Parathyroid adenoma (tissue), 2 donors: ENCODE measurements around the gene FARS2.

Experiments used
- H2AFZ ChIP-seq: fragments of 300-600 bp; sonication (generic); one replicate; pipeline ENCODE4 v1.7.0; 2017; ENCODE audit warnings: antibody characterized with exemption, mild to moderate bottlenecking
- H3K27ac ChIP-seq: fragments of 300-600 bp; sonication (generic); one replicate; pipeline ENCODE4 v1.7.0; 2017
- H3K27me3 ChIP-seq: fragments of 300-600 bp; sonication (generic); one replicate; pipeline ENCODE4 v1.7.0; 2017; ENCODE audit warnings: low read length; ENCODE audit not compliant: control insufficient read depth, insufficient read depth
- H3K36me3 ChIP-seq: fragments of 300-600 bp; sonication (generic); one replicate; pipeline ENCODE4 v1.7.0; 2017; ENCODE audit warnings: low read length; ENCODE audit not compliant: control insufficient read depth, insufficient read depth
- H3K4me1 ChIP-seq: fragments of 300-600 bp; sonication (generic); one replicate; pipeline ENCODE4 v1.7.0; 2017; ENCODE audit warnings: control low read depth
- H3K4me2 ChIP-seq: fragments of 300-600 bp; sonication (generic); one replicate; pipeline ENCODE4 v1.7.0; 2017; ENCODE audit warnings: low read length
- H3K4me3 ChIP-seq: fragments of 300-600 bp; sonication (generic); one replicate; pipeline ENCODE4 v1.7.0; 2017; ENCODE audit warnings: low read depth, low read length
- H3K79me2 ChIP-seq: fragments of 300-600 bp; sonication (generic); one replicate; pipeline ENCODE4 v1.7.0; 2017; ENCODE audit warnings: control low read depth
- H3K9ac ChIP-seq: fragments of 300-600 bp; sonication (generic); one replicate; pipeline ENCODE4 v1.7.0; 2017; ENCODE audit warnings: mild to moderate bottlenecking
- H3K9me3 ChIP-seq: fragments of 300-600 bp; sonication (generic); one replicate; pipeline ENCODE4 v1.7.0; 2017; ENCODE audit warnings: low read length; ENCODE audit not compliant: control insufficient read depth
- TF ChIP-seq, protein P1 (sequence below): fragments of 300-600 bp; sonication (generic); IDR thresholded peaks from one replicate; pipeline ENCODE4 v1.7.0; 2017; ENCODE audit warnings: antibody characterized with exemption, mild to moderate bottlenecking
- donor health status: primary hyperparathyroidism.

FARS2 gene

DNA sequence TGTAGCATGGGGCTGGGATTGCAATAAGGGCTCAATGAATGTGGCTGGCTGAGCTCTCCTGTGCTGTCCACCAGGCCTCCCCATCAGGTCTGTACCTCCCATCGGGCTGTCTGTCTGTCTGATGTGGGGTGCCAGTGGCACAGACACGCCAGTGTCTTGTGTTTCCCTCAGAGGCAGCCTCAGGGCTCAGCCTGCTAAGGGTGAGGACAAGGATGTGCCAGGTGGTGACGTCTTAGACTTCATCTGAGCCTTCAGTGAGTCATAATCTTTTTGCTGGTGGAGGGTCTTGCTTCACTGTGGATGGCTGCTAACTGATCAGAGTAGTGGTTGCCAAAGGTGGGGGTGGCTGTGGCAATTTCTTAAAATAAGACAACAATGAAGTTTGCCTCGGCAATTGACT, 550.7 kb downstream of the FARS2 start:
- H3K9ac ChIP-seq = no peak overlapping the region
- no peak overlapping the region for H3K4me2 ChIP-seq
- H3K4me1 ChIP-seq = no peaks in the 10 kb centered on the region
- no peaks in the 10 kb centered on the region for H3K79me2 ChIP-seq
- no peak overlapping the region for H3K4me3 ChIP-seq
- TF ChIP-seq, protein P1, sequence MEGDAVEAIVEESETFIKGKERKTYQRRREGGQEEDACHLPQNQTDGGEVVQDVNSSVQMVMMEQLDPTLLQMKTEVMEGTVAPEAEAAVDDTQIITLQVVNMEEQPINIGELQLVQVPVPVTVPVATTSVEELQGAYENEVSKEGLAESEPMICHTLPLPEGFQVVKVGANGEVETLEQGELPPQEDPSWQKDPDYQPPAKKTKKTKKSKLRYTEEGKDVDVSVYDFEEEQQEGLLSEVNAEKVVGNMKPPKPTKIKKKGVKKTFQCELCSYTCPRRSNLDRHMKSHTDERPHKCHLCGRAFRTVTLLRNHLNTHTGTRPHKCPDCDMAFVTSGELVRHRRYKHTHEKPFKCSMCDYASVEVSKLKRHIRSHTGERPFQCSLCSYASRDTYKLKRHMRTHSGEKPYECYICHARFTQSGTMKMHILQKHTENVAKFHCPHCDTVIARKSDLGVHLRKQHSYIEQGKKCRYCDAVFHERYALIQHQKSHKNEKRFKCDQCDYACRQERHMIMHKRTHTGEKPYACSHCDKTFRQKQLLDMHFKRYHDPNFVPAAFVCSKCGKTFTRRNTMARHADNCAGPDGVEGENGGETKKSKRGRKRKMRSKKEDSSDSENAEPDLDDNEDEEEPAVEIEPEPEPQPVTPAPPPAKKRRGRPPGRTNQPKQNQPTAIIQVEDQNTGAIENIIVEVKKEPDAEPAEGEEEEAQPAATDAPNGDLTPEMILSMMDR = no peak
- H2AFZ ChIP-seq = no peak overlapping the region
- no peaks in the 10 kb centered on the region for H3K36me3 ChIP-seq
- no peaks in the 10 kb centered on the region for H3K9me3 ChIP-seq
- no peak overlapping the region for H3K27ac ChIP-seq
- H3K27me3 ChIP-seq = no peaks in the 10 kb centered on the region

DNA sequence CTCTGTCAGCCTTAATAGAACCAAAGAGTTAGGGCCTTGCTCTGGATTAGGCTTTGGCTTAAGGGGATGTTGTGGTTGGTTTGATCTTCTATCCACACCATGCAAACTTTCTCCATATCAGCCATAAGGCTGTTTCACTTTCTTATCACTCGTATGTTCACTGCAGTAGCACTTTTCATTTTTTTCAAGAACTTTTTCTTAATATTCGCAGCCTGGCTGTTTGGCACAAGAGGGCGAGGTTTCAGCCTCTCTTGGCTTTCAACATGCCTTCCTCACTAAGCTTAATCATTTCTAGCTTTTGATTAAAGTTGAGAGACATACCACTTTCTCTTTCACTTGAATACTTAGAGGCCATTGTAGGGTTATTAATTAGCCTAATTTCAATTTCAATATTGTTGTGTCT, 552.3 kb downstream of the FARS2 start:
- Histone ChIP-seq H3K4me2 (no peak overlapping the region), H3K4me3 (no peak overlapping the region), H3K79me2 (no peaks in the 10 kb centered on the region), H3K9me3 (no peaks in the 10 kb centered on the region), H3K4me1 (no peaks in the 10 kb centered on the region), H3K36me3 (no peaks in the 10 kb centered on the region), H3K9ac (no peak overlapping the region), H3K27me3 (no peaks in the 10 kb centered on the region), H3K27ac (no peak overlapping the region), H2AFZ (no peak overlapping the region)
- TF ChIP-seq, protein P1 = no peak

DNA sequence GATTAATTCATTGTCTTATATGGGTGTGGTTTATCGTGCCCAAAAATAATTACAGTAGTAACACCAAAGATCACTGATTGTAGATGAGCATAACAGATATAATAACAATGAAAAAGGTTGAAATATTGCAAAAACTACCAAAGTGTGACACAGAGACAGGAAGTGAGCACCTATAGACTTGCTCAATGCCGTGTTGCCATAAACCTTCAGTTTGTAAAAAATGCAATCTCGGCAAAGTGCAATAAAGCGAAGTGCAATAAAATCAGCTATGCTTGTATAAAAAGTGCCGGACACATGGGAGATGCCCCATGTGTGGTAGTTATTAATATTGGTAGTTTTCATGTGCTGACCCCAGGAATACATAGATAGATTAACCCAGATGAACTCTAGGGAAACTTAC, 552.8 kb downstream of the FARS2 start:
- H3K27ac ChIP-seq = no peak overlapping the region
- no peak overlapping the region for H2AFZ ChIP-seq
- H3K36me3 ChIP-seq = no peaks in the 10 kb centered on the region
- H3K4me1 ChIP-seq = no peaks in the 10 kb centered on the region
- no peaks in the 10 kb centered on the region for H3K9me3 ChIP-seq
- H3K79me2 ChIP-seq = no peaks in the 10 kb centered on the region
- TF ChIP-seq, protein P1 = no peak
- H3K27me3 ChIP-seq = no peaks in the 10 kb centered on the region
- no peak overlapping the region for H3K9ac ChIP-seq
- no peak overlapping the region for H3K4me2 ChIP-seq
- no peak overlapping the region for H3K4me3 ChIP-seq

DNA sequence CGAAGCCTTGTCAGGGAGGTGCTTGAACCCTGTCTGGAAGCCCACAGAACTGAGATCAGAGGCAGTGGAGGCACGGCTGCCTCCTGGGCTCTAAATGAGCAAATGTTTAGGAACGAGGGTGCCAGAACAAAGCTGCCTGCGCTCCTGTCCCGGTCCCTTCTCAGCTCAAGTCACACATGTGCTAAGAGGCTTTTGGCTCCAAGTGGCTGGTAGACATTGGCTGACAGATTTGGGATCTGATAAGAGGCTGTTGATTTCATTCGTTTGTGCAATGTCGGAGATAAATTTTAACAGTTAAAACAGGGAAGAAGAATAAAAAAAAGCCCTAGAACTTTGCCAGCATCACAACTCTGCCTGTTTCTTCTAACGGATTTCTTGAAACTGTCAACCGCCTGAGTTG, 553.6 kb downstream of the FARS2 start:
- Histone ChIP-seq H3K4me3 (no peak overlapping the region), H3K9ac (no peak overlapping the region), H3K27me3 (no peaks in the 10 kb centered on the region), H2AFZ (no peak overlapping the region), H3K4me1 (no peaks in the 10 kb centered on the region), H3K79me2 (no peaks in the 10 kb centered on the region), H3K9me3 (no peaks in the 10 kb centered on the region), H3K27ac (no peak overlapping the region), H3K4me2 (no peak overlapping the region), H3K36me3 (no peaks in the 10 kb centered on the region)
- TF ChIP-seq, protein P1 = no peak

DNA sequence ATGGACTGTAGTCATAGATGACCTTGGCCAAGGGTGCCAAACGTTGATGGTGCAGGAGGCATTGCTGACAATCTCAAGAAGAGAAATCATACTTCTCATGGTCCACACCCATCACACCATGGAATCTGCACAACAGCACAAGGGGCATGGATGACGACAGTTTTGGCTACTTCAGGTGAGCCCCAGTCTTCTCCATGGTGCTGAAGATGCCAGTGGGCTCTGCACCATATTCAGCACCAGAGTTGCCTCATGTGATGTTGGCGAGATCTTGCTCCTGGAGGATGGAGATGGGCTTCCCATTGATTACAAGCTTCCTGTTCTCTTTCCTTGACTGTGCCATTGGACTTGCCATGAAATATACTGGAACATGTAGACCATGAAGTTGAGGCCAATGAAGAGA, 556.6 kb downstream of the FARS2 start:
- Histone ChIP-seq H3K9me3 (no peaks in the 10 kb centered on the region), H3K27ac (no peak overlapping the region), H3K4me2 (no peak overlapping the region), H3K9ac (no peak overlapping the region), H2AFZ (no peak overlapping the region), H3K4me1 (no peaks in the 10 kb centered on the region), H3K79me2 (no peaks in the 10 kb centered on the region), H3K27me3 (no peaks in the 10 kb centered on the region), H3K36me3 (no peaks in the 10 kb centered on the region), H3K4me3 (no peak overlapping the region)
- TF ChIP-seq, protein P1 = no peak
